Mammary epithelial cell (primary cell): ENCODE results near the gene OPA1.

Source experiments
- CTCF ChIP-seq, 2 donors: IDR thresholded peaks in 1 of 2; conservative IDR thresholded peaks in 1 of 2; 2 replicates each; pipeline ENCODE4 v1.5.1; 2011 to 2012; ENCODE audit warnings: inconsistent platforms in 2 of 2, low read length in 2 of 2, mild to moderate bottlenecking in 2 of 2, control low read depth in 1 of 2, low read depth in 1 of 2; ENCODE audit not compliant: insufficient read depth in 1 of 2; ENCODE audit errors: extremely low read depth in 1 of 2
- EZH2 ChIP-seq: IDR thresholded peaks from 2 replicates; pipeline ENCODE4 v1.6.1; 2012; ENCODE audit warnings: low read length, inconsistent platforms, borderline replicate concordance

DNA sequence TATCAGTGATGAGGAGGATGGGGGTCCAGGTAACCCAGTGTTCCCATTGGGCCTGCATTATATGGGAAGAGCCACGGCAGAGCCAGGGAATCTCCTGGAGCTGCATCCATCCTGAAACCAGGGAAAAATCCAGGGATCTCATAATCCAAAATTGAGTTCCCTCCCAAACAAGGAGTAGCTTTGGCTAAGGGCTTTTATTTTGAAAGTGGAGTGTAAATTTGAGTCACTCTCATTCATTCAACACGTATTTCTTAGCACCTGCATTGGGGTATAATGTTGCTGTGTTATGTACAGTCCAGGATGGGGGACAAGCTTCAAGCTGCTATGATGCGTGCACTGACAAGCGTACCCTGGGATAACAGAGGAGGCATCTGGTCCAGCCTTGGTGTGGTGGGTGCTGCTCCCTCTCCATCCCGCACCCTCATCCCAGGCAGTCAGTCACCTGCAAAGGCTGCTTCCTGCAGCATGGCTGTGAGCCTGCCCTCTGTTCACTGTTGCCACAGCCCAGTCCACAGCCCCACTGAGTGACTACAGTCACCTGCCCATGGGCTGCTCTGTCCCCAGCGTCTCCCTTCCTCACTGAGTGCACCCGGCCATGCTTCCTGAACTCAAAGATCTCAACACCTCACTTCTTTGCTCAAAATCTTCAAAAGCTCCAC lies 135.6 kb downstream of the OPA1 start:
- TF ChIP-seq CTCF (conservative IDR thresholded peaks at IDR 0.05 in 1 of 2, IDR thresholded peaks at IDR 0.05 in 1 of 2; ENCODE audit: extremely low read depth in 1 of 2, insufficient read depth in 1 of 2, low read depth in 1 of 2, low read length in 2 of 2) (no peak), EZH2 (no peak)
